H1 (cell line): ENCODE results near the gene POLR3E. TPM values are rescaled to one million over a fixed set of nuclear protein-coding genes. Genes with fewer than 3 reads are reported as not detected.

Experiments
- CTCF ChIA-PET: fragments of 300-600 bp; sonication (Branson Sonifier 250); formaldehyde crosslinking; loops from one replicate; lab custom pipeline; 2021; ENCODE audit not compliant: partially characterized antibody; lab: Charles Lee
- POLR2A ChIA-PET: fragments of 300-600 bp; sonication (Branson Sonifier 250); formaldehyde crosslinking; loops from one replicate; lab custom pipeline; 2021; ENCODE audit warnings: inconsistent platforms; ENCODE audit not compliant: partially characterized antibody; lab: Charles Lee
- DNase-seq, 2 experiments: peaks; one replicate each; pipeline versions ENCODE4 v3.0.0 to v3.0.0-alpha.2; 2010 to 2022; ENCODE audit warnings: low spot score in 2 of 2, low read depth in 1 of 2, mixed read lengths in 1 of 2
- FAIRE-seq: peaks from 2 replicates; lab custom pipeline; 2011; peaks lifted over from hg19 to GRCh38; lab: Jason Lieb, UNC
- H2AFZ ChIP-seq: 2 replicates; pipeline ENCODE4 v1.8.1; 2012; ENCODE audit warnings: low read length, inconsistent platforms
- H2AK5ac ChIP-seq: 2 replicates; pipeline ENCODE4 v1.6.1; 2013; ENCODE audit warnings: low read depth, low read length
- H2BK120ac ChIP-seq: replicated peaks from 2 replicates; pipeline ENCODE3; 2013; ENCODE audit warnings: low read depth, low read length, inconsistent platforms
- H2BK12ac ChIP-seq: 2 replicates; pipeline ENCODE4 v1.6.1; 2013; ENCODE audit warnings: low read depth, low read length
- H2BK15ac ChIP-seq: 2 replicates; pipeline ENCODE4 v1.6.1; 2013; ENCODE audit warnings: low read length
- H2BK20ac ChIP-seq: 2 replicates; pipeline ENCODE4 v1.6.1; 2013; ENCODE audit warnings: low read length
- H2BK5ac ChIP-seq: 2 replicates; pipeline ENCODE4 v1.6.1; 2013; ENCODE audit warnings: low read depth, low read length
- H3K14ac ChIP-seq: 2 replicates; pipeline ENCODE4 v1.6.1; 2013; ENCODE audit warnings: inconsistent platforms; ENCODE audit not compliant: insufficient read length
- H3K18ac ChIP-seq: 2 replicates; pipeline ENCODE4 v1.6.1; 2013; ENCODE audit warnings: low read length; ENCODE audit errors: extremely low read depth
- H3K23ac ChIP-seq: 2 replicates; pipeline ENCODE4 v1.6.1; 2013; ENCODE audit warnings: inconsistent platforms; ENCODE audit not compliant: insufficient read length
- H3K23me2 ChIP-seq: 2 replicates; pipeline ENCODE4 v1.6.1; 2013; ENCODE audit warnings: low read depth, low read length
- H3K27ac ChIP-seq: 2 replicates; pipeline ENCODE4 v1.6.1; 2011; ENCODE audit warnings: low read depth, low read length, inconsistent platforms
- H3K27me3 ChIP-seq, 4 experiments: replicated peaks in 1 of 4; 1 replicate in 1 of 4; 2 replicates in 3 of 4; pipeline versions ENCODE4 v1.6.1 to v1.8.1; 2011 to 2013; ENCODE audit warnings: low read length in 3 of 4, mild to moderate bottlenecking in 3 of 4, inconsistent platforms in 2 of 4, mixed read lengths in 2 of 4, moderate library complexity in 1 of 4; ENCODE audit not compliant: control insufficient read depth in 3 of 4, insufficient read depth in 3 of 4; ENCODE audit errors: extremely low read depth in 1 of 4
- H3K36me3 ChIP-seq, 4 experiments: 2 replicates each; pipeline versions ENCODE4 v1.6.1 to v1.8.1; 2011 to 2013; ENCODE audit warnings: mild to moderate bottlenecking in 4 of 4, low read length in 3 of 4, moderate library complexity in 2 of 4, control low read depth in 1 of 4, inconsistent platforms in 1 of 4; ENCODE audit not compliant: insufficient read depth in 4 of 4, control insufficient read depth in 2 of 4
- H3K4ac ChIP-seq: replicated peaks from 2 replicates; pipeline ENCODE3; 2013; ENCODE audit warnings: low read length, low read depth, mixed read lengths, inconsistent platforms; ENCODE audit not compliant: insufficient read length
- H3K4me1 ChIP-seq, 4 experiments: replicated peaks in 1 of 4; 1 replicate in 1 of 4; 2 replicates in 3 of 4; pipeline versions ENCODE4 v1.6.1 to v1.8.1; 2011 to 2013; ENCODE audit warnings: low read length in 3 of 4, inconsistent platforms in 2 of 4, mixed read lengths in 1 of 4; ENCODE audit not compliant: insufficient read depth in 4 of 4, control insufficient read depth in 3 of 4
- H3K4me2 ChIP-seq, 2 experiments: 2 replicates each; pipeline versions ENCODE4 v1.6.1 to v1.8.1; 2011 to 2013; ENCODE audit warnings: low read depth in 2 of 2, low read length in 2 of 2, control low read depth in 1 of 2, inconsistent platforms in 1 of 2, mild to moderate bottlenecking in 1 of 2; ENCODE audit not compliant: insufficient read depth in 1 of 2
- H3K4me3 ChIP-seq, 4 experiments: fragments of 200-600, 300-600 bp in 1 of 4; sonication (generic), shearing (Covaris generic), sonication (Bioruptor Twin) in 1 of 4; 2 replicates each; pipeline versions ENCODE4 v1.5.1 to v1.8.1; 2011 to 2016; ENCODE audit warnings: low read length in 4 of 4, low read depth in 3 of 4, control low read depth in 2 of 4, inconsistent platforms in 2 of 4, mild to moderate bottlenecking in 2 of 4, mixed read lengths in 1 of 4, moderate library complexity in 1 of 4; ENCODE audit not compliant: insufficient read depth in 2 of 4; ENCODE audit errors: extremely low read depth in 1 of 4
- H3K56ac ChIP-seq: replicated peaks from 2 replicates; pipeline ENCODE3; 2013; ENCODE audit warnings: low read depth, mild to moderate bottlenecking, mixed read lengths, low read length, inconsistent platforms; ENCODE audit not compliant: insufficient read length
- H3K79me1 ChIP-seq: 2 replicates; pipeline ENCODE4 v1.6.1; 2013; ENCODE audit warnings: low read depth, low read length, control low read depth
- H3K79me2 ChIP-seq, 2 experiments: 2 replicates each; pipeline versions ENCODE4 v1.6.1 to v1.8.1; 2012 to 2013; ENCODE audit warnings: low read length in 2 of 2, mild to moderate bottlenecking in 2 of 2, inconsistent platforms in 1 of 2; ENCODE audit not compliant: insufficient read depth in 2 of 2, control insufficient read depth in 1 of 2
- H3K9ac ChIP-seq, 4 experiments: replicated peaks in 1 of 4; 1 replicate in 1 of 4; 2 replicates in 3 of 4; pipeline versions ENCODE4 v1.6.1 to v1.8.1; 2011 to 2013; ENCODE audit warnings: low read depth in 3 of 4, low read length in 3 of 4, control low read depth in 2 of 4, mild to moderate bottlenecking in 2 of 4, moderate library complexity in 2 of 4, inconsistent platforms in 1 of 4; ENCODE audit errors: extremely low read depth in 1 of 4
- H3K9me3 ChIP-seq, 2 experiments: 2 replicates each; pipeline versions ENCODE4 v1.6.1 to v1.8.1; 2012 to 2013; ENCODE audit warnings: mild to moderate bottlenecking in 2 of 2, moderate library complexity in 2 of 2, control low read depth in 1 of 2, inconsistent platforms in 1 of 2, low read depth in 1 of 2, low read length in 1 of 2, mixed read lengths in 1 of 2; ENCODE audit not compliant: insufficient read depth in 2 of 2
- H4K20me1 ChIP-seq, 2 experiments: replicated peaks in 1 of 2; 2 replicates each; pipeline versions ENCODE3 to v1.8.1; 2011 to 2013; ENCODE audit warnings: inconsistent platforms in 2 of 2, low read length in 2 of 2, mild to moderate bottlenecking in 1 of 2; ENCODE audit not compliant: insufficient read depth in 2 of 2, control insufficient read depth in 1 of 2
- H4K5ac ChIP-seq: 2 replicates; pipeline ENCODE4 v1.6.1; 2013; ENCODE audit warnings: low read length, low read depth, mixed read lengths, inconsistent platforms; ENCODE audit not compliant: insufficient read length
- H4K8ac ChIP-seq: 2 replicates; pipeline ENCODE4 v1.8.0; 2013; ENCODE audit warnings: mild to moderate bottlenecking, moderate library complexity, low read length, inconsistent platforms; ENCODE audit not compliant: insufficient read depth; ENCODE audit errors: extremely low read depth
- H4K91ac ChIP-seq: replicated peaks from 2 replicates; pipeline ENCODE3; 2013; ENCODE audit warnings: low read length, mixed read lengths, inconsistent platforms; ENCODE audit not compliant: insufficient read length
- CTBP2 ChIP-seq: IDR thresholded peaks from 2 replicates; pipeline ENCODE4 v1.7.0; 2011; ENCODE audit warnings: borderline replicate concordance, mild to moderate bottlenecking, moderate library complexity, mixed read lengths, low read length; ENCODE audit not compliant: insufficient read depth, insufficient read length
- GABPA ChIP-seq: IDR thresholded peaks from 2 replicates; pipeline ENCODE4 v1.6.1; 2011; ENCODE audit warnings: mild to moderate bottlenecking, low read length, moderate library complexity, borderline replicate concordance; ENCODE audit not compliant: insufficient read depth
- JUN ChIP-seq: IDR thresholded peaks from 2 replicates; pipeline ENCODE4 v1.6.1; 2011; ENCODE audit warnings: low read depth, mild to moderate bottlenecking, improper control_type of control experiment, low read length
- PHF8 ChIP-seq: fragments of 200-600 bp; sonication (generic); conservative IDR thresholded peaks from 2 replicates; pipeline ENCODE4 v1.7.1; 2012; ENCODE audit warnings: low read depth, mild to moderate bottlenecking, inconsistent platforms, low read length, moderate library complexity
- SP1 ChIP-seq: IDR thresholded peaks from 2 replicates; pipeline ENCODE4 v1.6.1; 2011; ENCODE audit warnings: low read depth, low read length
- SP2 ChIP-seq: IDR thresholded peaks from 2 replicates; pipeline ENCODE4 v1.6.1; 2012; ENCODE audit warnings: mild to moderate bottlenecking, low read length, inconsistent platforms
- SRF ChIP-seq: IDR thresholded peaks from 2 replicates; pipeline ENCODE4 v1.6.1; 2011; ENCODE audit warnings: mild to moderate bottlenecking, low read depth, low read length, moderate library complexity
- SUZ12 ChIP-seq: fragments of 200-600 bp; sonication (generic); IDR thresholded peaks from 2 replicates; pipeline ENCODE4 v1.6.1; 2012; ENCODE audit warnings: mild to moderate bottlenecking, inconsistent platforms, low read length, moderate library complexity, mixed read lengths
- TAF7 ChIP-seq: optimal IDR thresholded peaks from 2 replicates; pipeline ENCODE3; 2011; ENCODE audit warnings: low read depth, mild to moderate bottlenecking, inconsistent platforms, low read length, moderate library complexity, borderline replicate concordance
- TCF12 ChIP-seq: IDR thresholded peaks from 2 replicates; pipeline ENCODE4 v1.6.1; 2011; ENCODE audit warnings: low read depth, mild to moderate bottlenecking, low read length
- TEAD4 ChIP-seq: IDR thresholded peaks from 2 replicates; pipeline ENCODE4 v1.6.1; 2012; ENCODE audit warnings: low read depth, low read length, inconsistent platforms, mixed read lengths
- YY1 ChIP-seq: IDR thresholded peaks from 2 replicates; pipeline ENCODE4 v1.6.1; 2011; ENCODE audit warnings: low read depth, mild to moderate bottlenecking, low read length
- polyA plus RNA-seq, 7 experiments: library from polyadenylated mRNA; depleted of rRNA in 3 of 7; stranded (reverse) in 5 of 7; unstranded in 2 of 7; fragments of >200 nt in 5 of 7; fragments of 200-250 nt in 2 of 7; gene quantifications; 1 replicate in 5 of 7; 2 replicates in 1 of 7; 4 replicates in 1 of 7; pipeline versions ENCODE4 v1.2.1 to v1.2.3, GENCODE V29; 2011 to 2013; ENCODE audit warnings: missing spikeins in 2 of 7, mixed read lengths in 2 of 7
- total RNA-seq: library from RNA; stranded (reverse); fragmentation: NEBNext Ultra II Directional; extraction: Animal tissue kit (Norgen Biotek cat#: 25700); gene quantifications from 2 replicates; pipeline ENCODE4 v1.2.1, GENCODE V29; 2021
- TF ChIP-seq, protein P1 (sequence below): IDR thresholded peaks from 2 replicates; pipeline ENCODE4 v1.6.1; 2011; ENCODE audit warnings: low read depth, mild to moderate bottlenecking, low read length; ENCODE audit not compliant: insufficient read depth

POLR3E gene
- total and polyA plus RNA-seq, 2 of the 8 experiments (the other 6 are each of a cell fraction or from before 2014, with no cell fraction given) = 96.5 to 125 TPM

- no peak overlapping the region for H2BK15ac ChIP-seq
- H2BK12ac ChIP-seq = no peak overlapping the region
- TF ChIP-seq SRF (no peak), YY1 (no peak), JUN (no peak), GABPA (no peak), SP1 (no peak), SUZ12 (no peak), TEAD4 (no peak), SP2 (no peak), TAF7 (no peak), TCF12 (no peak), CTBP2 (no peak), PHF8 (no peak)
- TF ChIP-seq, protein P1, sequence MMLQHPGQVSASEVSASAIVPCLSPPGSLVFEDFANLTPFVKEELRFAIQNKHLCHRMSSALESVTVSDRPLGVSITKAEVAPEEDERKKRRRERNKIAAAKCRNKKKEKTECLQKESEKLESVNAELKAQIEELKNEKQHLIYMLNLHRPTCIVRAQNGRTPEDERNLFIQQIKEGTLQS = no peak
- H3K56ac ChIP-seq = no peak overlapping the region
- H2BK5ac ChIP-seq = no peak overlapping the region
- H3K4me3 ChIP-seq = no peak overlapping the region
- no peaks in the 10 kb centered on the region; the same call in 1 of the 2 replicates for H3K23me2 ChIP-seq
- no peak overlapping the region for H3K18ac ChIP-seq
- no peak overlapping the region for H4K5ac ChIP-seq
- H3K36me3 ChIP-seq = peaks cover 0 to 19% (median 2%) of the 10 kb centered on the region in 4 experiments; a peak in 3 of 8 replicates
- no peak for FAIRE-seq
- no peak overlapping the region for H3K14ac ChIP-seq
- no peaks in the 10 kb centered on the region for H3K27me3 ChIP-seq
- H2BK20ac ChIP-seq = no peak overlapping the region
- no peak overlapping the region for H4K8ac ChIP-seq
- no peak overlapping the region for H3K27ac ChIP-seq
- no peak overlapping the region for H2AK5ac ChIP-seq
- no peak overlapping the region for H3K23ac ChIP-seq
- H2AFZ ChIP-seq = no peak overlapping the region
- H4K91ac ChIP-seq = no peak overlapping the region
- H3K4me1 ChIP-seq = peaks cover 0 to 10% (median 8%) of the 10 kb centered on the region in 4 experiments; a peak in 4 of 7 replicates
- no peak overlapping the region for H2BK120ac ChIP-seq
- H3K9ac ChIP-seq = no peak overlapping the region
- H3K79me1 ChIP-seq = no peaks in the 10 kb centered on the region; the same call in 1 of the 2 replicates
- H3K79me2 ChIP-seq = peaks cover 0 to 21% of the 10 kb centered on the region in 2 experiments; a peak in 2 of 4 replicates
- H4K20me1 ChIP-seq = peaks cover 2 to 3% of the 10 kb centered on the region in 2 experiments
- POLR2A ChIA-PET = no interaction called here
- no peaks in the 10 kb centered on the region for H3K9me3 ChIP-seq
- CTCF ChIA-PET = no interaction called here
- no peak overlapping the region for H3K4me2 ChIP-seq
- no peak overlapping the region for H3K4ac ChIP-seq
- no peak for DNase-seq
Measured at GRCh38 chr16:22355487-22355908, 58.3 kb downstream of the POLR3E start.
